H9 (cell line): Measurements from ENCODE around the gene PREX1. TPM values are rescaled to one million over a fixed set of nuclear protein-coding genes. Genes with fewer than 3 reads are reported as not detected.

Source experiments
- DNase-seq: peaks from one replicate; pipeline ENCODE4 v3.0.0-alpha.2; 2017
- H2AFZ ChIP-seq: one replicate; pipeline ENCODE4 v1.6.1; 2013; ENCODE audit warnings: mild to moderate bottlenecking, low read length, control low read depth, moderate library complexity
- H2AK5ac ChIP-seq: 2 replicates; pipeline ENCODE4 v1.6.1; 2013; ENCODE audit warnings: low read length, control low read depth, mixed read lengths; ENCODE audit not compliant: insufficient read length
- H2BK120ac ChIP-seq: one replicate; pipeline ENCODE4 v1.6.1; 2013; ENCODE audit warnings: low read depth, mild to moderate bottlenecking, low read length, control low read depth, inconsistent platforms; ENCODE audit not compliant: poor library complexity, severe bottlenecking
- H2BK12ac ChIP-seq: 2 replicates; pipeline ENCODE4 v1.6.1; 2013; ENCODE audit warnings: low read length, control low read depth, mixed read lengths, low read depth; ENCODE audit not compliant: insufficient read length
- H2BK15ac ChIP-seq: 2 replicates; pipeline ENCODE4 v1.6.1; 2013; ENCODE audit warnings: low read depth, low read length, control low read depth
- H2BK20ac ChIP-seq: one replicate; pipeline ENCODE4 v1.6.1; 2013; ENCODE audit warnings: low read depth, mild to moderate bottlenecking, low read length, control low read depth, inconsistent platforms; ENCODE audit not compliant: poor library complexity, severe bottlenecking
- H2BK5ac ChIP-seq: 2 replicates; pipeline ENCODE4 v1.6.1; 2013; ENCODE audit warnings: low read length, control low read depth, mixed read lengths; ENCODE audit not compliant: insufficient read length
- H3K14ac ChIP-seq: 2 replicates; pipeline ENCODE4 v1.6.1; 2013; ENCODE audit warnings: low read length, control low read depth; ENCODE audit not compliant: insufficient read depth
- H3K18ac ChIP-seq: 2 replicates; pipeline ENCODE4 v1.6.1; 2013; ENCODE audit warnings: low read depth, mild to moderate bottlenecking, mixed read lengths, low read length, control low read depth; ENCODE audit not compliant: insufficient read length
- H3K23ac ChIP-seq: 2 replicates; pipeline ENCODE4 v1.6.1; 2013; ENCODE audit warnings: low read length, control low read depth, mixed read lengths, low read depth; ENCODE audit not compliant: insufficient read length
- H3K23me2 ChIP-seq: 2 replicates; pipeline ENCODE4 v1.6.1; 2013; ENCODE audit warnings: low read depth, mild to moderate bottlenecking, mixed read lengths, low read length, control low read depth; ENCODE audit not compliant: insufficient read length, poor library complexity, severe bottlenecking
- H3K27ac ChIP-seq: 2 replicates; pipeline ENCODE4 v1.5.1; 2013; ENCODE audit warnings: low read length, control low read depth, mixed read lengths, low read depth; ENCODE audit not compliant: insufficient read length
- H3K27me3 ChIP-seq: 2 replicates; pipeline ENCODE4 v1.6.1; 2013; ENCODE audit warnings: low read length, control low read depth, inconsistent platforms; ENCODE audit not compliant: insufficient read depth
- H3K4ac ChIP-seq: 2 replicates; pipeline ENCODE4 v1.6.1; 2013; ENCODE audit warnings: low read depth, mild to moderate bottlenecking, control low read depth, inconsistent platforms, low read length, moderate library complexity
- H3K4me1 ChIP-seq: 2 replicates; pipeline ENCODE4 v1.6.1; 2013; ENCODE audit warnings: low read length, control low read depth, inconsistent platforms; ENCODE audit not compliant: insufficient read depth
- H3K4me2 ChIP-seq: 2 replicates; pipeline ENCODE4 v1.6.1; 2013; ENCODE audit warnings: low read length, control low read depth, mixed read lengths; ENCODE audit not compliant: insufficient read length, insufficient read depth
- H3K56ac ChIP-seq: 2 replicates; pipeline ENCODE4 v1.6.1; 2013; ENCODE audit warnings: low read depth, mild to moderate bottlenecking, mixed read lengths, low read length, control low read depth; ENCODE audit not compliant: insufficient read length
- H3K79me1 ChIP-seq: 2 replicates; pipeline ENCODE4 v1.6.1; 2013; ENCODE audit warnings: low read depth, mild to moderate bottlenecking, moderate library complexity, low read length, control low read depth, inconsistent platforms; ENCODE audit not compliant: insufficient read depth, poor library complexity, severe bottlenecking
- H3K79me2 ChIP-seq: 2 replicates; pipeline ENCODE4 v1.6.1; 2013; ENCODE audit warnings: low read length, control low read depth, inconsistent platforms; ENCODE audit not compliant: insufficient read depth
- H3K9ac ChIP-seq: 2 replicates; pipeline ENCODE4 v1.6.1; 2013; ENCODE audit warnings: low read length, control low read depth, mixed read lengths; ENCODE audit not compliant: insufficient read length; ENCODE audit errors: extremely low read depth
- H3K9me3 ChIP-seq: one replicate; pipeline ENCODE4 v1.6.1; 2013; ENCODE audit warnings: low read depth, low read length, inconsistent platforms; ENCODE audit not compliant: control insufficient read depth
- H3T11ph ChIP-seq: one replicate; pipeline ENCODE4 v1.6.1; 2013; ENCODE audit warnings: mild to moderate bottlenecking, low read length, control low read depth, inconsistent platforms
- H4K20me1 ChIP-seq: one replicate; pipeline ENCODE4 v1.6.1; 2013; ENCODE audit not compliant: control insufficient read depth, insufficient read length, insufficient read depth
- H4K5ac ChIP-seq: 2 replicates; pipeline ENCODE4 v1.6.1; 2013; ENCODE audit warnings: low read depth, mild to moderate bottlenecking, mixed read lengths, low read length, control low read depth; ENCODE audit not compliant: insufficient read length
- H4K8ac ChIP-seq: replicated peaks from 2 replicates; pipeline ENCODE4 v1.6.1; 2013; ENCODE audit warnings: low read length, control low read depth, mixed read lengths, low read depth; ENCODE audit not compliant: insufficient read length
- H4K91ac ChIP-seq: 2 replicates; pipeline ENCODE4 v1.6.1; 2013; ENCODE audit warnings: low read depth, mild to moderate bottlenecking, moderate library complexity, mixed read lengths, low read length, control low read depth; ENCODE audit not compliant: insufficient read length
- H3K27ac Mint-ChIP-seq, 3 experiments: 2 replicates in 2 of 3; 3 replicates in 1 of 3; pipeline ENCODE4 v1.8.0; 2020 to 2021; ENCODE audit warnings: mixed read lengths in 3 of 3, mild to moderate bottlenecking in 1 of 3, moderate library complexity in 1 of 3
- H3K27me3 Mint-ChIP-seq: 2 replicates; pipeline ENCODE4 v1.8.0; 2021; ENCODE audit warnings: low read depth, mild to moderate bottlenecking, moderate library complexity, mixed read lengths
- H3K36me3 Mint-ChIP-seq, 3 experiments: 2 replicates in 2 of 3; 3 replicates in 1 of 3; pipeline ENCODE4 v1.8.0; 2020 to 2021; ENCODE audit warnings: low read depth in 3 of 3, mixed read lengths in 3 of 3; ENCODE audit not compliant: insufficient read depth in 1 of 3
- H3K4me1 Mint-ChIP-seq, 2 experiments: 2 replicates each; pipeline ENCODE4 v1.8.0; 2020; ENCODE audit warnings: mixed read lengths in 2 of 2
- H3K4me3 Mint-ChIP-seq, 2 experiments: 2 replicates in 1 of 2; 3 replicates in 1 of 2; pipeline ENCODE4 v1.8.0; 2020 to 2021; ENCODE audit warnings: mild to moderate bottlenecking in 2 of 2, mixed read lengths in 2 of 2, moderate library complexity in 1 of 2
- H3K9me3 Mint-ChIP-seq, 2 experiments: 2 replicates in 1 of 2; 3 replicates in 1 of 2; pipeline ENCODE4 v1.8.0; 2020; ENCODE audit warnings: mild to moderate bottlenecking in 2 of 2, mixed read lengths in 2 of 2, moderate library complexity in 1 of 2
- CTCF ChIP-seq: fragments of 200-600 bp; sonication (generic); conservative IDR thresholded peaks from 3 replicates; pipeline ENCODE4 v1.8.0; 2021; ENCODE audit warnings: antibody characterized with exemption, mild to moderate bottlenecking
- WGBS: extraction: QIAGEN DNeasy Blood & Tissue Kit; methylation state at CpG from one replicate; pipeline ENCODE4 v1.1.7; 2013; ENCODE audit warnings: missing lambda C conversion rate, low lambda C conversion rate, mixed read lengths; ENCODE audit not compliant: insufficient read length; ENCODE audit errors: extremely low coverage; 5-methylcytosine and 5-hydroxymethylcytosine counted together
- total RNA-seq: library from RNA; stranded (reverse); gene quantifications from 2 replicates; pipeline ENCODE4 v1.2.1, GENCODE V29; 2021

PREX1 gene
- total RNA-seq, 1 experiment from 2014 or later: 6.6 TPM

- Histone ChIP-seq H4K91ac (no peak overlapping the region), H2BK20ac (no peak overlapping the region), H3K27ac (no peak overlapping the region), H2AK5ac (no peak overlapping the region), H3K79me1 (no peaks in the 10 kb centered on the region), H3K14ac (no peak overlapping the region), H3K79me2 (no peaks in the 10 kb centered on the region), H3K23ac (no peak overlapping the region), H3K56ac (no peak overlapping the region), H3K9me3 (no peaks in the 10 kb centered on the region), H3K27me3 (no peaks in the 10 kb centered on the region), H4K5ac (no peak overlapping the region), H3K9ac (no peak overlapping the region), H3T11ph (no peak overlapping the region), H3K18ac (no peak overlapping the region), H2BK5ac (no peak overlapping the region), H4K20me1 (peaks cover 3% of the 10 kb centered on the region), H4K8ac (no peak overlapping the region), H3K4me1 (no peaks in the 10 kb centered on the region), H3K4me2 (no peak overlapping the region), H3K23me2 (no peaks in the 10 kb centered on the region), H2BK12ac (no peak overlapping the region), H2AFZ (no peak overlapping the region), H3K4ac (no peak overlapping the region), H2BK120ac (no peak overlapping the region), H2BK15ac (no peak overlapping the region)
- no peak for TF ChIP-seq CTCF
- H3K9me3 Mint-ChIP-seq: no peaks in the 10 kb centered on the region; a peak in 1 of 5 replicates
- no peaks in the 10 kb centered on the region; a peak in 1 of 7 replicates for H3K36me3 Mint-ChIP-seq
- DNase-seq: no peak
- no peak overlapping the region for H3K4me3 Mint-ChIP-seq
- no peaks in the 10 kb centered on the region for H3K27me3 Mint-ChIP-seq
- H3K4me1 Mint-ChIP-seq: peaks cover 0 to 16% of the 10 kb centered on the region in 2 experiments; a peak in 1 of 4 replicates
- no CpG with 5 or more reads among the region's 11 CpGs for WGBS
- peak overlapping the region in 2 of 3 experiments; percentile 34 to 50; a peak in 2 of 7 replicates for H3K27ac Mint-ChIP-seq
Measured at GRCh38 chr20:48622421-48622820, 205.4 kb downstream of the PREX1 start.
